Body of pancreas (tissue), 4 donors: ENCODE results near the gene ACKR3.

Experiments used
- POLR2A ChIP-seq, 3 donors: fragments of 450-650 bp; IDR thresholded peaks; one replicate each; pipeline ENCODE4 v1.6.1; 2016; ENCODE audit warnings: antibody characterized with exemption in 3 of 3, mild to moderate bottlenecking in 2 of 3
- TF ChIP-seq, protein P1 (sequence below), 7 experiments: fragments of 450-650 bp in 4 of 7; fragments of 200-600 bp in 3 of 7; sonication (generic) in 3 of 7; IDR thresholded peaks; one replicate each; pipeline ENCODE4 v1.5.1; 2016 to 2019; ENCODE audit warnings: antibody characterized with exemption in 7 of 7

DNA sequence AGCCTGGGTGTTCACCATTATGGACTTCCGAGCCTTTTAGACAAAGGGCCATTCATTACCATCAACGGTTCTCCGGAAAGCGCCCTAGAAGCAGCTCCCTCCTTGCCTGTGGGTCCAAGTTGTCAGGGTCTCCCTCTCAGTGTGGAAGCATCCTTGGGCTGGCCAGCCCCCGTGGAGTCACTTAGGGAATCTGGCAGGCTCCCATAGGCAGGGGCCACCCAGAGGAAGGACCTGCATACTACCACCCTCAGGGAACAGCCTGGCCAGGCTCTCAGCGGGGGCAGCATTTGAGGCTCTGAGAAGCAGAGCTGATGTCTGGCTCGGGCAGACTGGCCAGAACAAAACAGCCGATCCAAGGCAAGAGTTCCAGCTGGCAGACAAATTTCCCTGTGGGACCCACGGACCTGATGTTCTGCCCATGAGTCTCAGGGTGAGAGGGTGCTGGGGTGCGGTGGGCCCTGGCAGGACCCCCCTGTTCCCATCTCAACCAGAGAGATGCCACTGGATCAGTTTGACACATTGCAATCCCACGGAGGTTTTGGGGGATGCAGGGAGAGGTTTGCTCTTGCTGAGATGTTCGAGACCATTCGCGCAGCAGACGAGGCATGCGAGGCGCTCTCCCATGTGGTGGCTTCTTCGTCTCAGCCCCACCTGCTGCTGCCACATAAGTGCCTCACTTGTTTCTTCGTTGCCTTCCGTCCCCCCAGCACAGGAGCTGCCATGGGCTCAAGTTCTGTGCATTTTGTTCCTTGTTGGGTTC lies 56.9 kb downstream of the ACKR3 start:
- TF ChIP-seq POLR2A (IDR thresholded peaks at IDR 0.05): no peak
- TF ChIP-seq, protein P1, sequence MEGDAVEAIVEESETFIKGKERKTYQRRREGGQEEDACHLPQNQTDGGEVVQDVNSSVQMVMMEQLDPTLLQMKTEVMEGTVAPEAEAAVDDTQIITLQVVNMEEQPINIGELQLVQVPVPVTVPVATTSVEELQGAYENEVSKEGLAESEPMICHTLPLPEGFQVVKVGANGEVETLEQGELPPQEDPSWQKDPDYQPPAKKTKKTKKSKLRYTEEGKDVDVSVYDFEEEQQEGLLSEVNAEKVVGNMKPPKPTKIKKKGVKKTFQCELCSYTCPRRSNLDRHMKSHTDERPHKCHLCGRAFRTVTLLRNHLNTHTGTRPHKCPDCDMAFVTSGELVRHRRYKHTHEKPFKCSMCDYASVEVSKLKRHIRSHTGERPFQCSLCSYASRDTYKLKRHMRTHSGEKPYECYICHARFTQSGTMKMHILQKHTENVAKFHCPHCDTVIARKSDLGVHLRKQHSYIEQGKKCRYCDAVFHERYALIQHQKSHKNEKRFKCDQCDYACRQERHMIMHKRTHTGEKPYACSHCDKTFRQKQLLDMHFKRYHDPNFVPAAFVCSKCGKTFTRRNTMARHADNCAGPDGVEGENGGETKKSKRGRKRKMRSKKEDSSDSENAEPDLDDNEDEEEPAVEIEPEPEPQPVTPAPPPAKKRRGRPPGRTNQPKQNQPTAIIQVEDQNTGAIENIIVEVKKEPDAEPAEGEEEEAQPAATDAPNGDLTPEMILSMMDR (IDR thresholded peaks at IDR 0.05): no peak
